Measurements from ENCODE around the gene TSPAN18. TPM values are rescaled to one million over a fixed set of nuclear protein-coding genes. Genes with fewer than 3 reads are reported as not detected.
A peak's percentile ranks its signal among the peaks of the same experiment; 100 is the strongest.

The TSPAN18 gene
- total RNA-seq, 2 donors from 2014 or later = 41.4 to 65.8 TPM

- intact Hi-C loops (cut with DNase I) = no loop called here
- DNase-seq (ENCODE audit: low spot score) = no peak
Observed at GRCh38 chr11:44805596-44805995, 78.8 kb downstream of the TSPAN18 start.

GRCh38 chr11:44808053-44808753 is 81.4 kb downstream of the TSPAN18 start:
- intact Hi-C loops (cut with DNase I) = no loop called here
- DNase-seq (ENCODE audit: low spot score) = no peak

GRCh38 chr11:44809283-44809682 is 82.5 kb downstream of the TSPAN18 start:
- intact Hi-C loops (cut with DNase I) = no loop called here
- no peak for DNase-seq (ENCODE audit: low spot score)

DNA sequence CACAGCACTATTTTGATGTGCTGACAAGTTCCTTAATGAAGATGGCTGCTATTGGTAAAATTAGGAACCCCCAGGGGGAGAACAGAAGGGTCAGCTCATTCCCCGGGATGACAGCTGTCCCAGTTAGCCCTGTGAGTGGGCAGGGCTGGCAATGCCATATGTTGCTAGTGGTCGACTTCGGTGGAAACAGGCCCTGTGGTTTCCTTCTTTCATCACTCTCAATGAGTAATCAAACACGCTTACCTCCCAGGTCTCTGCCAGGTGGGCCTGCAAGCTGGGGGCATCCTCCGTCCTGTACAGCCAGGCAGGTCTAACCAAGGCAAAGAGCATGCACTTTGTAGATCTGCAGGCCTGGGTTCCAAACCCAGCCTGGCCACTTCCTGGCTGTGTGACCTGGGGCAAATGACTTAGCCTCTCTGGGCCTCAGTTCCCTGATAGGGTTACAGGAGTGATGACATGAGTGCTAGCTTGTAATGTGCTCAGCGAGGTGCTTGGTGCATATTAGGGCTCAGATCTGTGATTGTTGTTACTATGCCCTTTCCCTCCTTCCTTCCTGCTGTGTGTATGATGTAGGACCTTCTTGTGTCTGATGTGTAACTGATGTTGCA is 85.2 kb downstream of the TSPAN18 start:
- intact Hi-C loops (cut with DNase I) = no loop called here
- DNase-seq (ENCODE audit: low spot score) = no peak

DNA sequence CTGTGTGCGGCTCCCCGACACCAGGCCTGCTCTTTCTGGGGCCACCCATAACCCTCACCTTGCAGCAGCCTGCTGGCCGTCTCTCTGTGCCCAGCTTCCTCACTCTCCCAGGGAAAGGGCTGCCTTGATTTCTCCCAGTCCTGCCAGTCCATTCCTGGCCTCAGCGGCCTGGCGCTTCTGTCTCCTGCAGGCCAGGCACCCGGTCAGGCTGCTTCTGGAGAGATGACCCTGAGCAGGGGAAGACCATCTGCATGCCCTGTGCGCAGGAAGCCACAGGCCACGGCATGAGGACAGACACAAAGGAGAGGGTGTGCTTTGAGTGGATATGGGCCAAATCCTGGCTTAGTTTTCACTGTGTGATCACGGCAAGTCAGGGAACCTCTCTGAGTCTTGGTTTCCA is 86.2 kb downstream of the TSPAN18 start:
- intact Hi-C loops (cut with DNase I) = no loop called here

GRCh38 chr11:44813401-44813800 is 86.6 kb downstream of the TSPAN18 start:
- no peak for DNase-seq (ENCODE audit: low spot score)
- intact Hi-C loops (cut with DNase I) = no loop called here

More for the DNA sequence above, 86.2 kb downstream of the TSPAN18 start:
- DNase-seq (ENCODE audit: low spot score) = no peak

- intact Hi-C loops (cut with DNase I) = no loop called here
- DNase-seq (ENCODE audit: low spot score) = no peak
Observed at GRCh38 chr11:44814881-44815592, 88.3 kb downstream of the TSPAN18 start.

- DNase-seq (ENCODE audit: low spot score) = no peak
- intact Hi-C loops (cut with DNase I) = no loop called here
Observed at GRCh38 chr11:44815917-44816456, 89.2 kb downstream of the TSPAN18 start.

- intact Hi-C loops (cut with DNase I) = no loop called here
- DNase-seq (ENCODE audit: low spot score) = no peak
Observed at GRCh38 chr11:44816761-44817160, 90.0 kb downstream of the TSPAN18 start.

GRCh38 chr11:44817207-44817949 is 90.6 kb downstream of the TSPAN18 start:
- intact Hi-C loops (cut with DNase I) = no loop called here
- no peak for DNase-seq (ENCODE audit: low spot score)

DNA sequence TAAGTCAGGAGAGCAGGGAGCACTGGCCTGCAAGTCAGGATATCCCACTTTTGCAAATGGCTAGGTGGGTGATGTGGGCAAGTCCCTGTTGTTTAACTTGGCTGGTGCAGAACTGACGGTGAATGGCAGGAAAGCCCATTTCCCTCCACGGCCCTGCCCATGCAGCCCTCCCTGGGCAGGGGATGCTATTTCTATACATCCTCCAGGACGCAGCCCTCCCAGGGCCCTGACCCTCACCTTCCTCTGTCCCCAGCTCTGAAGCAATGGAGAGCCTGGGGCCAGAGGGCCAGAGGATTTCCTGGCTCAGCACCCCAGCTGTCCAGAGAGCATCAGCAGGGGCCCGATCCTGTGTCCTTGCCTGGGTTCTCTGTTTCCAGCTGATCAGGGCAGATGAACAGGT is 91.3 kb downstream of the TSPAN18 start:
- DNase-seq (ENCODE audit: low spot score) = no peak
- intact Hi-C loops (cut with DNase I) = no loop called here

DNA sequence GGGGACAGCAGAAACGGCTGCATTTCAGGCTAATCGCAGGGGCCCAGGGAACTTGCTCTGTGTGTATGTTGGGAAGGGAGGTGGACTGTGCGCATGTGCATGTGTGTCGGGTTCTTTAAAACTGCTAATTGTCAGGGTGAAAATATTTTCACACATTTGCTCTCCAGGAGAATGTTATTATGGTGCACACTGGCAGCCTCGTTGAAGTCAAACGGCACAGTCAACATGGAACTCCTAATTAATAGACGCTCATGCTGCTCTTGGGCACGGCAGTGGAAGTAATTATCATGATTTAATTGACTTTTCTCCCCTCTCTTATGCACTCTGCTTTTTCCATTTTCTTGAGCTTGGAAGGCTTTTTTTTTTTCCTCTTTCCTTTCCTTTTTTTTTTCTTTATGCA is 92.6 kb downstream of the TSPAN18 start:
- intact Hi-C loops (cut with DNase I) = no loop called here
- no peak for DNase-seq (ENCODE audit: low spot score)

DNA sequence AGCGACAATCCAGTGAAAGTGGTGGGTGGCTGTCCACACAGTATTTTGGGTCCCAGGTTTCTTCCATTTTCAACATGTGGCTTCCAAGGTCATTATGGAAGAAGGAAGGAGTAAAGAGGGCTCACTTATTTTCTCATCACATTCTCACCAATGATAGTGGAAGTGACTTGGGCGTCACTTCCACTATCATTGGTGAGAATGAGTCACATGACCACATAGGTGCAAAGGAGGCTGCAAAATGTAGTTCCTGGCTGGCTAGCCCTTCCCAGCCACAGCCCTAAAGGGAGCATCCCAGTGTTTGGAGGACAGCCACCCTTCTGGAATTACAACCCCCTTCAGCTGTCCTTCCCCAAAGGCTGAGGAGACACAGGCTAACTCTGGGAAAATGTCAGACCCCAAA is 95.6 kb downstream of the TSPAN18 start:
- DNase-seq (ENCODE audit: low spot score) = peak; percentile 5
- intact Hi-C loops (cut with DNase I) = no loop called here

DNA sequence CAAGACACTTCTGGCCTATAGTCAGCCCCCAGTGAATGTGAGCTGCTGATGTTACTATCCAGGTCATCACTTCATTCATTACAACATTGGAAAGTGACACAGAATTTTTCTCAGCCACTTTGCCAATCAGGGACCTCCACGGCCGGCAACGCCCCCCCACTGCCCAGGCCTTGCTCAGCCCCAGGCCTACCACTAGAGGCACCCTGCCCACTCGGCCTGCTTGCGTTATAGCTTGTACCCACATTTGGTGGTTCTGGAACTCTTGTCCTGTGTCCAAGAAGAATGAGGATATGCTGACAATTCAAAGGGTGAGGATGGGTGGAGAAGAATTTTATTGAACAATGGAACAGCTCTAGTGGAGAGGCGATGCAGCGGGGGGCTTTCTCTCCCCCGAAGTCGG is 96.2 kb downstream of the TSPAN18 start:
- DNase-seq (ENCODE audit: low spot score) = peak; percentile 51
- intact Hi-C loops (cut with DNase I) = no loop called here

GRCh38 chr11:44823868-44824267 is 97.1 kb downstream of the TSPAN18 start:
- peak; percentile 66 for DNase-seq (ENCODE audit: low spot score)
- intact Hi-C loops (cut with DNase I) = no loop called here

- DNase-seq (ENCODE audit: low spot score) = peak; percentile 41
- intact Hi-C loops (cut with DNase I) = no loop called here
Observed at GRCh38 chr11:44824300-44824704, 97.5 kb downstream of the TSPAN18 start.

DNA sequence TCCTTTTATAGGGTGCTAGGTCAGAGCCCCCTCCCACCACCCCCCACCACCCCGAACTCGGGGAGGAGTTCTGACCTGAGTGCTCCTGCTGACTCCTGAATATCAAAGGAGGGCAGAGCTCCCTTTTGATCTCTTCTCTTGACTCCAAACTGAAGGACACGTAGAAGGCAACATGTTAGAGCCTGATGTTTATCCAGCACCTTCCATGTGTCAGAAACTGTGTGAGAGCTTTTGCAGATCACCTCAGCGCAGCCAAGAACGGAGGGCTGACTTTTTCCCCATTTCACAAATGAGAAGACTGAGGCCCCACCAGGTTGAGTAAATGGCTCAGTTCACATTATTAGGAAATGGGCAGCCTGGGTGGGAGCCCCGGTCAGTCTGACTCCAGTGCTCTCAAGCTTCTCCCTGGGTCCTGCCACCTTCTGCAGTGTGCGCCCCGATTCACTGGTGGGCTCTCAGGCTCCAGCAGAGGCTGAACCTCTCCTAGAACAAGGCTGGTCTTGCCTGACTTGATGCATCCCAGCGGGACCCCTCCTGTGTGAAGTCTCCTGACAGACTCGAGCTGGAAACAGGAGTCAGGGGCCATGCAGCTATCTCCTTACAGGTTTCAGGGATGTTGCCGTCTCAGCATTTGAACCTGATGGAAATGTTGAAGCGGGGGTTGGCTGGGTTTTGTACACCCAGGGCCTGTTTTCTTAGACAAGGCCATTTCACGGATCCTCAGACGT is 98.5 kb downstream of the TSPAN18 start:
- intact Hi-C loops (cut with DNase I) = no loop called here
- DNase-seq (ENCODE audit: low spot score) = peak; percentile 30

DNA sequence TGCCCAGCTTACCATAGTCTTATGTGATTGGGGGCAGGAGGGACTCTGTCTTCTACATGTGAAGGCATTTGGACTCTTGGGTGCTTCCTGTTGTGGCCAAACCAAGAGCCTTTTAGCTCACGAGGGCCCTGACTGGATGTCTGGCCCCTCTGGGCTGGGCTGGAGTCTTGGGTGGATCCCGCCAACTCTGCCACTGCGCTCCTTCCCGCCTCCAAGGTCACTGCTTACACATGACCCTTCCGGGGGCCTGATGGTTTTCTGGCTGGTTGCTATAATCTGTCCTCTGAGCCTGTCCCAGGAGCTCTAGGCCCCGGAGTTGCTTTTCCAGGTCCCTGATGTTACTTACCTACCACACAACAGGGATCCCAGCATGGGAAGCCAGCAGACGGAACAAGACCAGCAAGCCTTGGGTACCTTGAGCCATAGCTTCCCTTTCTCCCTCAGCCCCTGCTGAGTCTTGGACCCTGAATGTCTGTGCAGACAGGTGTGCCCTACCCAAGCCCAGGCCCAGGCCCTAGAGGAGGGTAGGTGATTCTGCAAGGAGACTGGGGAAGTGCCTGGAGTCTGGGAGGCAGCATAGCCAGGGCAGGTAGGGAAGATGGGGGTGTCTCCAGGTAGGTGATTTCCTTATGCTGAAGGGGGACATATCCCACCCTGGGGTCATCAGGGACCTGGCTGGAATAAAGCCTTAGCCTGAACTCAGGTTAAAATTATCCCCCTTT is 100.3 kb downstream of the TSPAN18 start:
- DNase-seq (ENCODE audit: low spot score) = peak; percentile 58
- intact Hi-C loops (cut with DNase I) = no loop called here
